ENCODE measurements around the gene PBX4.

The PBX4 gene

DNA sequence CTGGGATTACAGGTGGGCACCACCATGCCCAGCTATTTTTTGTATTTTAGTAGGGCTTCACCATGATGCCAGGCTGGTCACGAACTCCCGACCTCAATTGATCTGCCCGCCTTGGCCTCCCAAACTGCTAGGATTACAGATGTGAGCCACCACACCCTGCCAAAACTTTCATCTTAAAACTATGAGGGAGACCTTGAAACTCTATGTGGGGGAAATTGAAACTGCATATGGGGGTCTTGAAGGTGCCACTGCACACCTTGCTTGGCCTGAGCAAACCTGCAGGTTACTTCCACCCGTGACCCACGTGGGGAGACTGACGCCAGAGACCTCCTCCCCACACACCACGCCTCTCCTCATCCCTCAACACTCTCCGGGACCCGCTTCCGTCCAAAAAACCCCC is 64.8 kb downstream of the PBX4 start:
- no peak overlapping the region for H3K4me3 ChIP-seq (ENCODE audit: low read depth, low read length)
- TF ChIP-seq, protein P1, sequence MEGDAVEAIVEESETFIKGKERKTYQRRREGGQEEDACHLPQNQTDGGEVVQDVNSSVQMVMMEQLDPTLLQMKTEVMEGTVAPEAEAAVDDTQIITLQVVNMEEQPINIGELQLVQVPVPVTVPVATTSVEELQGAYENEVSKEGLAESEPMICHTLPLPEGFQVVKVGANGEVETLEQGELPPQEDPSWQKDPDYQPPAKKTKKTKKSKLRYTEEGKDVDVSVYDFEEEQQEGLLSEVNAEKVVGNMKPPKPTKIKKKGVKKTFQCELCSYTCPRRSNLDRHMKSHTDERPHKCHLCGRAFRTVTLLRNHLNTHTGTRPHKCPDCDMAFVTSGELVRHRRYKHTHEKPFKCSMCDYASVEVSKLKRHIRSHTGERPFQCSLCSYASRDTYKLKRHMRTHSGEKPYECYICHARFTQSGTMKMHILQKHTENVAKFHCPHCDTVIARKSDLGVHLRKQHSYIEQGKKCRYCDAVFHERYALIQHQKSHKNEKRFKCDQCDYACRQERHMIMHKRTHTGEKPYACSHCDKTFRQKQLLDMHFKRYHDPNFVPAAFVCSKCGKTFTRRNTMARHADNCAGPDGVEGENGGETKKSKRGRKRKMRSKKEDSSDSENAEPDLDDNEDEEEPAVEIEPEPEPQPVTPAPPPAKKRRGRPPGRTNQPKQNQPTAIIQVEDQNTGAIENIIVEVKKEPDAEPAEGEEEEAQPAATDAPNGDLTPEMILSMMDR (IDR thresholded peaks at IDR 0.05; ENCODE audit: low read depth, low read length, missing control alignments): no peak
- no peak for DNase-seq (ENCODE audit: low read depth)

GRCh38 chr19:19552798-19553197 is 65.7 kb downstream of the PBX4 start:
- DNase-seq (ENCODE audit: low read depth): no peak
- H3K4me3 ChIP-seq (ENCODE audit: low read depth, low read length): no peak overlapping the region
- TF ChIP-seq, protein P1 (IDR thresholded peaks at IDR 0.05; ENCODE audit: low read depth, low read length, missing control alignments): peak; percentile 89

GRCh38 chr19:19551853-19552192 is 66.7 kb downstream of the PBX4 start:
- no peak overlapping the region for H3K4me3 ChIP-seq (ENCODE audit: low read depth, low read length)
- TF ChIP-seq, protein P1 (IDR thresholded peaks at IDR 0.05; ENCODE audit: low read depth, low read length, missing control alignments): no peak
- no peak for DNase-seq (ENCODE audit: low read depth)

GRCh38 chr19:19550972-19551852 is 67.3 kb downstream of the PBX4 start:
- H3K4me3 ChIP-seq (ENCODE audit: low read depth, low read length): no peak overlapping the region
- DNase-seq (ENCODE audit: low read depth): no peak
- TF ChIP-seq, protein P1 (IDR thresholded peaks at IDR 0.05; ENCODE audit: low read depth, low read length, missing control alignments): no peak

DNA sequence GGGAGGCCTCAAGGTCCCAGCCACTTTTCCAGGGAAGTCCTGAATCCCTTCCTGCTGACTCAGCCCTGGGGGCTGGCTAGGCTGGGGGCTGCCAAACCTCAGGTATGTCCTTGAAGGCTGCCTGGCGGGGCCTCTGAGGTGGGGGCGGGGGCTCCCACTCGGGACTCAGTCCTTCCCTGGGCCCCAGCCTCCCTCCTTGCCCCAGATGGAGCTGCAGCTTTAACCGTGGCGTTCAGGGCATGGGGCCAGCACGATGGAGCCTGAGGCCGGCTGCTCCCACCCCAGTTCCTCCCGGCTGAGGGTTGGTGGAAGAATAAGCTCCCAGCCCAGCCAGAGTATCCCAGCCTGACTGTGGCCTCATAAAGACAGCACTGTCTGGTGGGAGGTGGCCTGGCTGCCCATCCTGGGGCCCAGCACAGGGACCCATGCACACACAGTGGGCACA is 68.0 kb downstream of the PBX4 start:
- DNase-seq (ENCODE audit: low read depth): no peak
- TF ChIP-seq, protein P1 (IDR thresholded peaks at IDR 0.05; ENCODE audit: low read depth, low read length, missing control alignments): no peak
- H3K4me3 ChIP-seq (ENCODE audit: low read depth, low read length): no peak overlapping the region

DNA sequence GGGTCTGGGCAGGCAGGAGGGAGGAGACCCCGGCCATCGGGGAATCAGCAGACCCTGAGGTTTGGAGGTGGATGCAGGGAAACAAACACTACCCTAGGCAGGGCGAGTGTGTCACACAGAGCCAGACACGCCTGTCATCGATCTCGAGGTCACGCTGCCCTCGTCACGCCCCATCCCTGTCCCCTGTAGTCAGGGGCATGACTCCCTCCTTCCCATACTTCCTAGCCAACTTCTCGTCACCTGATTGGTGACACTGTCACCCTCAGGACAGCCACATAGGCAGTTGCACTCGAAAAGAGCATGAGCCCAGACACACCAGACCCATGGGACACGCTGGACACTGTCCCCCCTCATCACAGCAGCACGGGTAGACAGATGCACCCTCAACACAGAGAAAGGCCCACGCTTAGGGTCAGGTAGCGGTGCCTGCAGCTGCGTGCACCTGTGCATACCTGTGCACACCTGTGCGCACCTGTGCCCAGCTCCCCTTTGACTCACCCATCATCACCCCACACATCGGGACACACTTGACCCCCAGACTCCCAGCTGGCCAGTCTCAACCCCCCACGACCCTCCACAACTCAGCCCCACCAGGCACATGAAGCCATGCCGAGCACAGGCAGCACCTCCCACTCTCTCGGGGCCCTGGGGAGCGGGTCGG is 68.6 kb downstream of the PBX4 start:
- TF ChIP-seq, protein P1 (IDR thresholded peaks at IDR 0.05; ENCODE audit: low read depth, low read length, missing control alignments): no peak
- H3K4me3 ChIP-seq (ENCODE audit: low read depth, low read length): no peak overlapping the region
- DNase-seq (ENCODE audit: low read depth): no peak

Measured in GM12864 (cell line).